ENCODE data around the gene KLHDC8A.

DNA sequence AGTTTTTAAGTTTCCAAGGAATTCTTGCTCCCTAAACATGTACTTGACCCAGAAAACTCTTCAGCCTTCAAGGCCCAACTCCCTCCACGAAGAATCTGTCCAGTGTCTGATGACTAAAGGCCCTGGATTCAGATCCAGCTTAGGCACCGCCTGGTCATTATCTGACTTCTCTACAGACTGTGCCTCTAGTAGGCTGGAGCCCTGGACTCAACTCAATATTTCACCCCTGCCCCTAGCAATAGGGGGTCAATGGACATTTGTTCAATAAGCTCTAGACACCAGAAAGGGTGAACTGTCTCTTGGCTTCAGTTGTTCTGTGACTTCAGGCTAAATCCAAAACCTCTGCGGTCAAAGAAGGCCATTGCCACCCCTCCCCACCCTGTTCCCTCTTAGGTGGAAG is 69.6 kb downstream of the KLHDC8A start:
- TF ChIP-seq EZH2 (IDR thresholded peaks at IDR 0.05; ENCODE audit: low read length) = no peak
- TF ChIP-seq, protein P1, sequence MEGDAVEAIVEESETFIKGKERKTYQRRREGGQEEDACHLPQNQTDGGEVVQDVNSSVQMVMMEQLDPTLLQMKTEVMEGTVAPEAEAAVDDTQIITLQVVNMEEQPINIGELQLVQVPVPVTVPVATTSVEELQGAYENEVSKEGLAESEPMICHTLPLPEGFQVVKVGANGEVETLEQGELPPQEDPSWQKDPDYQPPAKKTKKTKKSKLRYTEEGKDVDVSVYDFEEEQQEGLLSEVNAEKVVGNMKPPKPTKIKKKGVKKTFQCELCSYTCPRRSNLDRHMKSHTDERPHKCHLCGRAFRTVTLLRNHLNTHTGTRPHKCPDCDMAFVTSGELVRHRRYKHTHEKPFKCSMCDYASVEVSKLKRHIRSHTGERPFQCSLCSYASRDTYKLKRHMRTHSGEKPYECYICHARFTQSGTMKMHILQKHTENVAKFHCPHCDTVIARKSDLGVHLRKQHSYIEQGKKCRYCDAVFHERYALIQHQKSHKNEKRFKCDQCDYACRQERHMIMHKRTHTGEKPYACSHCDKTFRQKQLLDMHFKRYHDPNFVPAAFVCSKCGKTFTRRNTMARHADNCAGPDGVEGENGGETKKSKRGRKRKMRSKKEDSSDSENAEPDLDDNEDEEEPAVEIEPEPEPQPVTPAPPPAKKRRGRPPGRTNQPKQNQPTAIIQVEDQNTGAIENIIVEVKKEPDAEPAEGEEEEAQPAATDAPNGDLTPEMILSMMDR (optimal IDR thresholded peaks at IDR 0.05 in 1 of 3, IDR thresholded peaks at IDR 0.05 in 1 of 3, conservative IDR thresholded peaks at IDR 0.05 in 1 of 3; ENCODE audit: extremely low read depth in 1 of 3, insufficient read depth in 2 of 3, low read length in 3 of 3) = no peak

Data from keratinocyte (primary cell).